HG03442 (cell line): ENCODE measurements around the gene AKAP6.
"Not testable (repeated sequence)": the region's sequence is repeated elsewhere in the genome, so short reads cannot be mapped to it uniquely, and the experiment has no call there.

ENCODE experiments used
- ATAC-seq: cut with Tn5 transposase; IDR thresholded peaks from one replicate; pipeline ENCODE4 v1.9.1; 2021; ENCODE audit warnings: mild to moderate bottlenecking, moderate library complexity; ENCODE audit not compliant: unreplicated experiment

AKAP6 gene

GRCh38 chr14:32571995-32572866 lies 243.1 kb downstream of the AKAP6 start:
- peak; percentile 58 for ATAC-seq

- ATAC-seq: no peak
Observed at GRCh38 chr14:32572867-32573150, 243.7 kb downstream of the AKAP6 start.

GRCh38 chr14:32574269-32574668 lies 245.2 kb downstream of the AKAP6 start:
- no peak for ATAC-seq

- peak; percentile 53 for ATAC-seq
Observed at GRCh38 chr14:32576088-32576795, 247.1 kb downstream of the AKAP6 start.

GRCh38 chr14:32576977-32577376 lies 247.9 kb downstream of the AKAP6 start:
- ATAC-seq: no peak

- peak; percentile 94 for ATAC-seq
Observed at GRCh38 chr14:32578181-32578580, 249.1 kb downstream of the AKAP6 start.

GRCh38 chr14:32583427-32583826 lies 254.3 kb downstream of the AKAP6 start:
- ATAC-seq: not testable (repeated sequence)

- ATAC-seq: no peak
Observed at GRCh38 chr14:32584079-32584478, 255.0 kb downstream of the AKAP6 start.

GRCh38 chr14:32587461-32587860 lies 258.4 kb downstream of the AKAP6 start:
- no peak for ATAC-seq

- ATAC-seq: no peak
Observed at GRCh38 chr14:32588448-32589320, 259.6 kb downstream of the AKAP6 start.

- ATAC-seq: no peak
Observed at GRCh38 chr14:32590157-32590556, 261.1 kb downstream of the AKAP6 start.

- no peak for ATAC-seq
Observed at GRCh38 chr14:32593290-32593942, 264.3 kb downstream of the AKAP6 start.

- ATAC-seq: no peak
Observed at GRCh38 chr14:32594766-32595165, 265.7 kb downstream of the AKAP6 start.

GRCh38 chr14:32595497-32595896 lies 266.4 kb downstream of the AKAP6 start:
- ATAC-seq: no peak

GRCh38 chr14:32596390-32596789 lies 267.3 kb downstream of the AKAP6 start:
- ATAC-seq: no peak

GRCh38 chr14:32597771-32598170 lies 268.7 kb downstream of the AKAP6 start:
- no peak for ATAC-seq

- no peak for ATAC-seq
Observed at GRCh38 chr14:32601069-32601468, 272.0 kb downstream of the AKAP6 start.

GRCh38 chr14:32601906-32602305 lies 272.8 kb downstream of the AKAP6 start:
- no peak for ATAC-seq

GRCh38 chr14:32602699-32603098 lies 273.6 kb downstream of the AKAP6 start:
- ATAC-seq: no peak

- ATAC-seq: peak; percentile 93
Observed at GRCh38 chr14:32603992-32604565, 275.0 kb downstream of the AKAP6 start.

GRCh38 chr14:32606301-32606700 lies 277.2 kb downstream of the AKAP6 start:
- no peak for ATAC-seq
